Measurements from ENCODE around the gene NECTIN1.

DNA sequence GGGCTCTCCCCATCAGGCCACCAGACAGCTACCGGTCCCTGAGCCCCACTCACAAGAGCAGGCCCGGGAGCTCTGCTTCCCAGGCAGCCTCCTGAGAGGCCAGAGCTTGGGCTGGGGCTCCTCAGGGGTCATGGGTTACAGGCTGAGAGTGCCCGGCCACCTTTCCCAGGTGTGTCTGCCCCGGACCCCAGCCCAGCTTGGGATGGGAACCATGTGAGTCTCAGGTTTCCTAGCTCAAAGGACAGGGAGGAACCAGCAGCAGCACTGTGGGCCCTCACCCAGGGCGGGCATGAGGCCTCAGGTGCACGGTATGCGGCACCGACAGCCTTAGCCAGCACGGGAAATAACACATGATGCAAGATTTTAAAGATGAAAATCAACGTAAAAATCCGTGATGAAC is 90.1 kb downstream of the NECTIN1 start:
- TF ChIP-seq, protein P1, sequence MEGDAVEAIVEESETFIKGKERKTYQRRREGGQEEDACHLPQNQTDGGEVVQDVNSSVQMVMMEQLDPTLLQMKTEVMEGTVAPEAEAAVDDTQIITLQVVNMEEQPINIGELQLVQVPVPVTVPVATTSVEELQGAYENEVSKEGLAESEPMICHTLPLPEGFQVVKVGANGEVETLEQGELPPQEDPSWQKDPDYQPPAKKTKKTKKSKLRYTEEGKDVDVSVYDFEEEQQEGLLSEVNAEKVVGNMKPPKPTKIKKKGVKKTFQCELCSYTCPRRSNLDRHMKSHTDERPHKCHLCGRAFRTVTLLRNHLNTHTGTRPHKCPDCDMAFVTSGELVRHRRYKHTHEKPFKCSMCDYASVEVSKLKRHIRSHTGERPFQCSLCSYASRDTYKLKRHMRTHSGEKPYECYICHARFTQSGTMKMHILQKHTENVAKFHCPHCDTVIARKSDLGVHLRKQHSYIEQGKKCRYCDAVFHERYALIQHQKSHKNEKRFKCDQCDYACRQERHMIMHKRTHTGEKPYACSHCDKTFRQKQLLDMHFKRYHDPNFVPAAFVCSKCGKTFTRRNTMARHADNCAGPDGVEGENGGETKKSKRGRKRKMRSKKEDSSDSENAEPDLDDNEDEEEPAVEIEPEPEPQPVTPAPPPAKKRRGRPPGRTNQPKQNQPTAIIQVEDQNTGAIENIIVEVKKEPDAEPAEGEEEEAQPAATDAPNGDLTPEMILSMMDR (conservative IDR thresholded peaks at IDR 0.05 in 1 of 2, IDR thresholded peaks at IDR 0.05 in 1 of 2; ENCODE audit: extremely low read depth in 1 of 2, insufficient read depth in 1 of 2, low read depth in 1 of 2, low read length in 2 of 2): no peak
- no peak for TF ChIP-seq EZH2 (IDR thresholded peaks at IDR 0.05; ENCODE audit: borderline replicate concordance, low read length)
